IMR-90 (cell line): Measurements from ENCODE around the gene ITGB2. TPM values are rescaled to one million over a fixed set of nuclear protein-coding genes. Genes with fewer than 3 reads are reported as not detected.

Source experiments
- ATAC-seq: fragments of 200-7000 bp; cut with Tn5 transposase; 2 replicates; pipeline ENCODE4 v1.9.1; 2020; ENCODE audit warnings: low read depth, mild to moderate bottlenecking, moderate library complexity
- BruUV-seq: library from RNA; stranded (reverse); fragments of 400-500 nt; replicated peaks from 2 replicates; lab custom pipeline; 2021; lab: Mats Ljungman, UMichigan
- CTCF ChIA-PET: fragments of 300-600 bp; formaldehyde crosslinking; extraction: SDS; loops from one replicate; lab custom pipeline; 2021; ENCODE audit warnings: antibody characterized with exemption; lab: Yijun Ruan, JAX
- POLR2A ChIA-PET: fragments of 300-600 bp; sonication (Branson Sonifier 250); formaldehyde crosslinking; loops from one replicate; lab custom pipeline; 2022; ENCODE audit warnings: antibody characterized with exemption; ENCODE audit not compliant: unreplicated experiment; lab: Charles Lee
- DNase-seq: peaks from one replicate; pipeline ENCODE4 v3.0.0; 2013
- H2AFZ ChIP-seq: replicated peaks from 2 replicates; pipeline ENCODE3; 2013; ENCODE audit warnings: low read length, mild to moderate bottlenecking; ENCODE audit not compliant: poor library complexity
- H2AK5ac ChIP-seq: 2 replicates; pipeline ENCODE4 v1.6.1; 2013; ENCODE audit warnings: low read depth, low read length, inconsistent platforms
- H2AK9ac ChIP-seq: replicated peaks from 2 replicates; pipeline ENCODE3; 2013; ENCODE audit warnings: mild to moderate bottlenecking, low read depth, low read length, moderate library complexity; ENCODE audit not compliant: poor library complexity
- H2BK120ac ChIP-seq: 2 replicates; pipeline ENCODE4 v1.6.1; 2013; ENCODE audit warnings: low read depth, low read length, inconsistent platforms
- H2BK15ac ChIP-seq: 3 replicates; pipeline ENCODE4 v1.6.1; 2013; ENCODE audit warnings: low read depth, low read length, inconsistent platforms
- H2BK20ac ChIP-seq: 2 replicates; pipeline ENCODE4 v1.6.1; 2013; ENCODE audit warnings: low read depth, mild to moderate bottlenecking, inconsistent platforms, low read length, moderate library complexity
- H2BK5ac ChIP-seq: 2 replicates; pipeline ENCODE4 v1.6.1; 2013; ENCODE audit warnings: mild to moderate bottlenecking, low read depth, low read length, inconsistent platforms; ENCODE audit not compliant: poor library complexity, severe bottlenecking
- H3K14ac ChIP-seq: replicated peaks from 2 replicates; pipeline ENCODE4 v1.6.1; 2013; ENCODE audit warnings: low read depth, low read length, inconsistent platforms
- H3K18ac ChIP-seq: 2 replicates; pipeline ENCODE4 v1.6.1; 2013; ENCODE audit warnings: low read depth, low read length, control low read depth
- H3K23ac ChIP-seq: 2 replicates; pipeline ENCODE4 v1.6.1; 2013; ENCODE audit warnings: low read depth, low read length, inconsistent platforms
- H3K27ac ChIP-seq: 2 replicates; pipeline ENCODE4 v1.5.1; 2013; ENCODE audit warnings: mild to moderate bottlenecking, control low read depth, low read length; ENCODE audit not compliant: insufficient read depth
- H3K27me3 ChIP-seq: 2 replicates; pipeline ENCODE4 v1.6.1; 2013; ENCODE audit warnings: low read length; ENCODE audit not compliant: control insufficient read depth, insufficient read depth
- H3K36me3 ChIP-seq: 2 replicates; pipeline ENCODE4 v1.6.1; 2013; ENCODE audit warnings: low read length, mixed read lengths; ENCODE audit not compliant: control insufficient read depth, insufficient read depth
- H3K4ac ChIP-seq: 2 replicates; pipeline ENCODE4 v1.6.1; 2013; ENCODE audit warnings: low read depth, low read length, inconsistent platforms
- H3K4me1 ChIP-seq: 2 replicates; pipeline ENCODE4 v1.6.1; 2013; ENCODE audit warnings: low read length, mixed read lengths; ENCODE audit not compliant: control insufficient read depth, insufficient read depth
- H3K4me2 ChIP-seq: 2 replicates; pipeline ENCODE4 v1.6.1; 2013; ENCODE audit warnings: low read depth, mild to moderate bottlenecking, control low read depth, low read length, moderate library complexity
- H3K4me3 ChIP-seq: 2 replicates; pipeline ENCODE4 v1.5.1; 2013; ENCODE audit warnings: low read depth, mild to moderate bottlenecking, control low read depth, low read length, moderate library complexity; ENCODE audit not compliant: insufficient read depth
- H3K56ac ChIP-seq: 2 replicates; pipeline ENCODE4 v1.6.1; 2013; ENCODE audit warnings: low read length, inconsistent platforms; ENCODE audit not compliant: insufficient read depth; ENCODE audit errors: extremely low read depth
- H3K79me1 ChIP-seq, 2 experiments: 2 replicates each; pipeline ENCODE4 v1.6.1; 2013; ENCODE audit warnings: low read length in 2 of 2, inconsistent platforms in 1 of 2, low read depth in 1 of 2
- H3K9ac ChIP-seq: 2 replicates; pipeline ENCODE4 v1.6.1; 2013; ENCODE audit warnings: low read depth, low read length, control low read depth
- H3K9me1 ChIP-seq: 2 replicates; pipeline ENCODE4 v1.6.1; 2013; ENCODE audit warnings: low read length, inconsistent platforms; ENCODE audit not compliant: insufficient read depth
- H3K9me3 ChIP-seq: 2 replicates; pipeline ENCODE4 v1.6.1; 2013; ENCODE audit warnings: low read length; ENCODE audit not compliant: control insufficient read depth, insufficient read depth
- H4K20me1 ChIP-seq: 2 replicates; pipeline ENCODE4 v1.6.1; 2013; ENCODE audit warnings: low read length, inconsistent platforms; ENCODE audit not compliant: insufficient read depth
- H4K5ac ChIP-seq: 2 replicates; pipeline ENCODE4 v1.6.1; 2013; ENCODE audit warnings: mild to moderate bottlenecking, low read depth, low read length, control low read depth
- H4K8ac ChIP-seq, 2 experiments: 2 replicates each; pipeline ENCODE4 v1.6.1; 2013; ENCODE audit warnings: low read depth in 2 of 2, low read length in 2 of 2, control low read depth in 1 of 2, inconsistent platforms in 1 of 2
- H4K91ac ChIP-seq: 2 replicates; pipeline ENCODE4 v1.6.1; 2013; ENCODE audit warnings: low read depth, low read length, inconsistent platforms; ENCODE audit not compliant: insufficient read depth
- BHLHE40 ChIP-seq: fragments of 150-350 bp; IDR thresholded peaks from 2 replicates; pipeline ENCODE4 v1.6.1; 2016; ENCODE audit warnings: mild to moderate bottlenecking, low read depth, low read length
- CHD1 ChIP-seq: IDR thresholded peaks from 2 replicates; pipeline ENCODE4 v1.6.1; 2012; ENCODE audit warnings: low read depth, low read length, improper control_type of control experiment
- FOS ChIP-seq: fragments of 150-350 bp; IDR thresholded peaks from 2 replicates; pipeline ENCODE4 v1.6.1; 2016; ENCODE audit warnings: low read depth, low read length
- MAFK ChIP-seq: IDR thresholded peaks from 2 replicates; pipeline ENCODE4 v1.6.1; 2012; ENCODE audit warnings: low read depth, low read length, improper control_type of control experiment
- MAZ ChIP-seq: IDR thresholded peaks from 2 replicates; pipeline ENCODE4 v1.6.1; 2012; ENCODE audit warnings: low read depth, mild to moderate bottlenecking, low read length, improper control_type of control experiment, moderate library complexity, borderline replicate concordance
- MXI1 ChIP-seq: IDR thresholded peaks from 2 replicates; pipeline ENCODE4 v1.6.1; 2012; ENCODE audit warnings: low read depth, mild to moderate bottlenecking, low read length, moderate library complexity, borderline replicate concordance
- NFE2L2 ChIP-seq: fragments of 150-350 bp; IDR thresholded peaks from 2 replicates; pipeline ENCODE4 v1.6.1; 2016; ENCODE audit warnings: low read depth, mild to moderate bottlenecking, low read length
- POLR2A ChIP-seq: IDR thresholded peaks from 2 replicates; pipeline ENCODE4 v1.6.1; 2012; ENCODE audit warnings: mild to moderate bottlenecking, low read depth, low read length
- RAD21 ChIP-seq: IDR thresholded peaks from 2 replicates; pipeline ENCODE4 v1.6.1; 2012; ENCODE audit warnings: low read length, improper control_type of control experiment
- SMC3 ChIP-seq: fragments of 150-350 bp; IDR thresholded peaks from 2 replicates; pipeline ENCODE4 v1.6.1; 2016; ENCODE audit warnings: low read depth, mild to moderate bottlenecking, antibody characterized with exemption, low read length, moderate library complexity
- WGBS, 2 experiments: methylation state at CpG; one replicate each; pipeline versions ENCODE4 v1.1.5 to v1.1.7; 2013; ENCODE audit warnings: missing lambda C conversion rate in 2 of 2; ENCODE audit not compliant: insufficient read length in 1 of 2; ENCODE audit errors: extremely low coverage in 2 of 2; 5-methylcytosine and 5-hydroxymethylcytosine counted together
- dilution Hi-C: fragments of 300-500 bp; cut with HindIII; formaldehyde crosslinking; loops from one replicate; pipeline ENCODE4 v1.14.3; 2018; ENCODE audit warnings: low sequenced_read_pairs; ENCODE audit not compliant: unreplicated experiment
- in situ Hi-C: fragments of 300-500 bp; cut with MboI; formaldehyde crosslinking; loops from 3 replicates; pipeline ENCODE4 v1.14.3; 2019; ENCODE audit warnings: low sequenced_read_pairs, inconsistent platforms, mixed read lengths
- intact Hi-C: fragments of 100-400 bp; cut with micrococcal nuclease; formaldehyde crosslinking; loops from 2 replicates; pipeline ENCODE4 v1.10.0; 2022
- polyA plus RNA-seq, 3 experiments: library from polyadenylated mRNA; depleted of rRNA; stranded (reverse); fragments of >200 nt; gene quantifications; 2 replicates each; pipeline ENCODE4 v1.2.3, GENCODE V29; 2012; ENCODE audit warnings: low replicate concordance in 1 of 3
- total RNA-seq: library from RNA; depleted of rRNA; stranded (reverse); fragments of >200 nt; gene quantifications from 2 replicates; pipeline ENCODE4 v1.2.3, GENCODE V29; 2012
- TF ChIP-seq, protein P1 (sequence below): conservative IDR thresholded peaks from 2 replicates; pipeline ENCODE4 v1.5.1; 2012; ENCODE audit warnings: mild to moderate bottlenecking, low read depth, low read length, improper control_type of control experiment
- TF ChIP-seq, protein P2 (sequence below): fragments of 150-350 bp; IDR thresholded peaks from 2 replicates; pipeline ENCODE4 v1.6.1; 2016; ENCODE audit warnings: low read depth, mild to moderate bottlenecking, low read length, moderate library complexity, borderline replicate concordance
- TF ChIP-seq, protein P3 (sequence below): fragments of 150-350 bp; IDR thresholded peaks from 2 replicates; pipeline ENCODE4 v1.6.1; 2017; ENCODE audit warnings: mild to moderate bottlenecking, antibody characterized with exemption, low read length, low read depth

Gene ITGB2
- total and polyA plus RNA-seq, 2 of the 4 experiments (the other 2 are of a cell fraction) = 0.14 TPM; not detected in 1

DNA sequence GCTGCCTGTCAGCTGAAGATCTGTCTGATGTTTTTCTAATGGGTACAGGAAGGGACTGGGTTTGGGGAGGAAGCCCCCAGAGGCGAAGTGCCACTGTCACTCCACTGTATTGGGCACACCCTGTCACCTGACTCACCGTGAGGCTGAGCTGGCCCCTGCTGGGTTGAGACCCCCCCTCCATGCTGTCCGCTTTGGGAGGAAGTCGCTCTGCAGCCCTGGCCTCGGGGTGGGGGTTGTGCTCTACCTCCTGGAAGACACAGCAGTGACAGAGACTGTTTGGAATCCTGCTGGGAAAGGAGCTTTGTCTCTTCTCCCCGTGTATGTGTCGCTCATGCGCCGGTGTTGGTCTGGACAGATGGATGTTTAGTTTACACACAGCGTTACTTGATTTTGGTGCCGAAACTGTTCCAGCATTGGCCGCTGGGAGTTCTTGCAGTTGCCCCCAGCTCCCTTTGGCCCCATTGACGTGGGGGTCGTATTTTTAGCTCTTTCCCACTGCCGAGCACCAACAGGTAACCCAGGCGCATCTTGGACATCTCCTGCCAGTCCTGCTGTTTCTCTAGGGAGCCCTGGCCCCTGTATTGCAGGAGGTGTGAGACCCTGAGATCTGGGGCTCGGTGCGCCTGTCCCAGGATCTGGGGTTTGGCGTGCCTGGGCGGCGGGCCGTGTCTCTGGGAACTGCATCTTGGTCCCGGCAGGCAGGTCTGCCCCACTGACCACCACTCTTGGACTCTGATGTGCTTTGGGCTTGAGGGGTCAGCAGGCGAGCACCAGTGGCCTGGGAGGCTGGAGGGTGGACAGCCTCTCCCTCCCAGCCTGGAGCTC lies 49.4 kb upstream of the ITGB2 start:
- no peak overlapping the region for H3K9ac ChIP-seq
- dilution Hi-C loops = no loop called here
- POLR2A ChIA-PET = no interaction called here
- TF ChIP-seq, protein P1, sequence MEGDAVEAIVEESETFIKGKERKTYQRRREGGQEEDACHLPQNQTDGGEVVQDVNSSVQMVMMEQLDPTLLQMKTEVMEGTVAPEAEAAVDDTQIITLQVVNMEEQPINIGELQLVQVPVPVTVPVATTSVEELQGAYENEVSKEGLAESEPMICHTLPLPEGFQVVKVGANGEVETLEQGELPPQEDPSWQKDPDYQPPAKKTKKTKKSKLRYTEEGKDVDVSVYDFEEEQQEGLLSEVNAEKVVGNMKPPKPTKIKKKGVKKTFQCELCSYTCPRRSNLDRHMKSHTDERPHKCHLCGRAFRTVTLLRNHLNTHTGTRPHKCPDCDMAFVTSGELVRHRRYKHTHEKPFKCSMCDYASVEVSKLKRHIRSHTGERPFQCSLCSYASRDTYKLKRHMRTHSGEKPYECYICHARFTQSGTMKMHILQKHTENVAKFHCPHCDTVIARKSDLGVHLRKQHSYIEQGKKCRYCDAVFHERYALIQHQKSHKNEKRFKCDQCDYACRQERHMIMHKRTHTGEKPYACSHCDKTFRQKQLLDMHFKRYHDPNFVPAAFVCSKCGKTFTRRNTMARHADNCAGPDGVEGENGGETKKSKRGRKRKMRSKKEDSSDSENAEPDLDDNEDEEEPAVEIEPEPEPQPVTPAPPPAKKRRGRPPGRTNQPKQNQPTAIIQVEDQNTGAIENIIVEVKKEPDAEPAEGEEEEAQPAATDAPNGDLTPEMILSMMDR = no peak
- peak; percentile 35 for TF ChIP-seq RAD21
- TF ChIP-seq, protein P2, sequence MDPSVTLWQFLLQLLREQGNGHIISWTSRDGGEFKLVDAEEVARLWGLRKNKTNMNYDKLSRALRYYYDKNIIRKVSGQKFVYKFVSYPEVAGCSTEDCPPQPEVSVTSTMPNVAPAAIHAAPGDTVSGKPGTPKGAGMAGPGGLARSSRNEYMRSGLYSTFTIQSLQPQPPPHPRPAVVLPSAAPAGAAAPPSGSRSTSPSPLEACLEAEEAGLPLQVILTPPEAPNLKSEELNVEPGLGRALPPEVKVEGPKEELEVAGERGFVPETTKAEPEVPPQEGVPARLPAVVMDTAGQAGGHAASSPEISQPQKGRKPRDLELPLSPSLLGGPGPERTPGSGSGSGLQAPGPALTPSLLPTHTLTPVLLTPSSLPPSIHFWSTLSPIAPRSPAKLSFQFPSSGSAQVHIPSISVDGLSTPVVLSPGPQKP = no peak
- no peak; the same call in 1 of the 2 replicates for TF ChIP-seq FOS
- peak; percentile 33; the same call in 1 of the 2 replicates for TF ChIP-seq BHLHE40
- no peak for TF ChIP-seq MXI1
- TF ChIP-seq MAZ = peak; percentile 56
- no peak for TF ChIP-seq CHD1
- 0 out of 2 replicates have a peak, but pooled peaks have one; percentile 9 for TF ChIP-seq POLR2A
- TF ChIP-seq, protein P3, sequence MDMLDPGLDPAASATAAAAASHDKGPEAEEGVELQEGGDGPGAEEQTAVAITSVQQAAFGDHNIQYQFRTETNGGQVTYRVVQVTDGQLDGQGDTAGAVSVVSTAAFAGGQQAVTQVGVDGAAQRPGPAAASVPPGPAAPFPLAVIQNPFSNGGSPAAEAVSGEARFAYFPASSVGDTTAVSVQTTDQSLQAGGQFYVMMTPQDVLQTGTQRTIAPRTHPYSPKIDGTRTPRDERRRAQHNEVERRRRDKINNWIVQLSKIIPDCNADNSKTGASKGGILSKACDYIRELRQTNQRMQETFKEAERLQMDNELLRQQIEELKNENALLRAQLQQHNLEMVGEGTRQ = peak; percentile 64
- TF ChIP-seq SMC3 = no peak
- no peak for TF ChIP-seq MAFK
- TF ChIP-seq NFE2L2 = no peak

More for the DNA sequence above, 49.4 kb upstream of the ITGB2 start:
- 55% methylated on average over 9 of the region's 24 CpGs; no CpG with 5 or more reads in 1 of the 2 experiments for WGBS, 2 experiments
- Histone ChIP-seq H2AFZ (peak overlapping the region; percentile 73), H3K9me3 (peaks cover 5% of the 10 kb centered on the region; the same call in 1 of the 2 replicates), H3K4me1 (peaks cover 27% of the 10 kb centered on the region), H3K4ac (peak overlapping the region; percentile 86), H2BK20ac (peak overlapping the region; percentile 94), H3K36me3 (peaks cover 34% of the 10 kb centered on the region), H4K91ac (peak overlapping the region; percentile 78), H3K18ac (peak overlapping the region; percentile 46), H3K27ac (peak overlapping the region; percentile 34; the same call in 1 of the 2 replicates), H3K4me3 (no peak overlapping the region), H3K14ac (peak overlapping the region; percentile 87), H4K20me1 (peaks cover 3% of the 10 kb centered on the region; the same call in 1 of the 2 replicates), H2AK9ac (peak overlapping the region; percentile 85), H2BK5ac (peak overlapping the region; percentile 84), H2AK5ac (peak overlapping the region; percentile 73), H4K5ac (peak overlapping the region; percentile 55), H3K4me2 (0 out of 2 replicates have a peak overlapping the region, but pooled peaks have one; percentile 13), H4K8ac (peak overlapping the region; percentile 73 to 78), H3K23ac (peak overlapping the region; percentile 50; the same call in 1 of the 2 replicates), H2BK15ac (peak overlapping the region; percentile 83; the same call in 2 of the 3 replicates), H3K9me1 (peaks cover 23% of the 10 kb centered on the region), H2BK120ac (peak overlapping the region; percentile 97), H3K56ac (no peak overlapping the region), H3K79me1 (peaks cover 7 to 50% of the 10 kb centered on the region in 2 experiments; a peak in 3 of 4 replicates), H3K27me3 (no peaks in the 10 kb centered on the region)
- intact Hi-C loops = no loop called here
- in situ Hi-C loops = no loop called here
- ATAC-seq (peak; percentile 63), DNase-seq (peak; percentile 87)
- BruUV-seq = no TSS peak
- CTCF ChIA-PET = interaction anchor here (0.9 to 1.4 kb wide), 3 partner anchors 21 to 158 kb away, joined by 3 to 5 read pairs (median 4); no protein-coding TSS in a partner anchor
